WERI-Rb-1 (cell line): Measurements from ENCODE around the gene DHCR7.

Experiments
- DNase-seq: peaks from one replicate; pipeline ENCODE4 v3.0.0-alpha.2; 2020
- H3K27ac ChIP-seq: fragments of 250-450 bp; sonication (Bioruptor Pico); 2 replicates; pipeline ENCODE4 v1.5.1; 2020; ENCODE audit warnings: mild to moderate bottlenecking, moderate library complexity
- H3K27me3 ChIP-seq: fragments of 250-450 bp; sonication (Bioruptor Pico); 2 replicates; pipeline ENCODE4 v1.5.1; 2021; ENCODE audit warnings: mild to moderate bottlenecking, low read depth, moderate library complexity; ENCODE audit not compliant: insufficient read depth, severe bottlenecking
- H3K36me3 ChIP-seq: fragments of 250-450 bp; sonication (Bioruptor Pico); 2 replicates; pipeline ENCODE4 v1.5.1; 2020; ENCODE audit warnings: mild to moderate bottlenecking, moderate library complexity
- H3K4me3 ChIP-seq: 2 replicates; pipeline ENCODE4 v1.5.1; 2011; ENCODE audit warnings: low read depth, mild to moderate bottlenecking, control low read depth, low read length
- H3K9me3 ChIP-seq: fragments of 250-450 bp; sonication (Bioruptor Pico); 2 replicates; pipeline ENCODE4 v1.5.1; 2021; ENCODE audit warnings: mild to moderate bottlenecking, moderate library complexity; ENCODE audit not compliant: severe bottlenecking
- TF ChIP-seq, protein P1 (sequence below): IDR thresholded peaks from 2 replicates; pipeline ENCODE4 v1.5.1; 2011; ENCODE audit warnings: low read depth, mild to moderate bottlenecking, control low read depth, inconsistent platforms, low read length

DHCR7 gene

DNA sequence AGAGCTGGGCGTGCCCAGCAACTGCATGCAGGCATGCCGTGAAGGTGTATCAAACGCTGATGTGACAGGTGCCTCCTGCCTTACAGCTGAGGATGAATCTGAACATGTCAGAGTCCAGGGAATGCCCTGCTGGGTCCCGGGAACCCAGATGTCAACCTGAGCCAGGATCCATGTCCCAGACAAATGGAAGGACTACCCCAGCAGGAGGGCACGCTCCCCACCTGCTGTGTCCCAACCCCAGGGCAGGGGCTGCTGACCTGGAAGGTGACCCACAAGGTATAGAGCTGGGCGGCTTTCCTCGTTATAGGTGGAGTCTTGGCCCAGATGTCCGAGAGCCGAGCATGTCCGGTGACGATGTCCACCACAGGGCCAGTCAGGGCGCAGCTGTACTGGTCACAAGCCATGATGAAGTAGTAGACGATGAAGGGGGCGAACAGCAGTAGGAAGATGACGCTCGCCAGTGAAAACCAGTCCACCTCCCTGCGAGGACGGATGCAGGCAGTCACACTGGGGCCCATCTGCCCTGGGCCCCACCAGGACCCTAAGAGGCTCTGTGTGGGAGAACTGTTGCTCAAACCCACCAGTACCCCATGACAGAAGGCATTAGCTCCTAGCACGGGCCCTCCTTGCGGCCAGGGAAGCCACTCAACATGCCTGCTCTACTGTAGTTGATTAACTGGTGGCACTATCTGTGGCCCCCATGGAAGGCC lies 4.3 kb downstream of the DHCR7 start:
- no peak for DNase-seq
- Histone ChIP-seq H3K4me3 (no peak overlapping the region), H3K27me3 (no peaks in the 10 kb centered on the region), H3K27ac (no peak overlapping the region), H3K9me3 (no peaks in the 10 kb centered on the region), H3K36me3 (peaks cover 84% of the 10 kb centered on the region)
- TF ChIP-seq, protein P1, sequence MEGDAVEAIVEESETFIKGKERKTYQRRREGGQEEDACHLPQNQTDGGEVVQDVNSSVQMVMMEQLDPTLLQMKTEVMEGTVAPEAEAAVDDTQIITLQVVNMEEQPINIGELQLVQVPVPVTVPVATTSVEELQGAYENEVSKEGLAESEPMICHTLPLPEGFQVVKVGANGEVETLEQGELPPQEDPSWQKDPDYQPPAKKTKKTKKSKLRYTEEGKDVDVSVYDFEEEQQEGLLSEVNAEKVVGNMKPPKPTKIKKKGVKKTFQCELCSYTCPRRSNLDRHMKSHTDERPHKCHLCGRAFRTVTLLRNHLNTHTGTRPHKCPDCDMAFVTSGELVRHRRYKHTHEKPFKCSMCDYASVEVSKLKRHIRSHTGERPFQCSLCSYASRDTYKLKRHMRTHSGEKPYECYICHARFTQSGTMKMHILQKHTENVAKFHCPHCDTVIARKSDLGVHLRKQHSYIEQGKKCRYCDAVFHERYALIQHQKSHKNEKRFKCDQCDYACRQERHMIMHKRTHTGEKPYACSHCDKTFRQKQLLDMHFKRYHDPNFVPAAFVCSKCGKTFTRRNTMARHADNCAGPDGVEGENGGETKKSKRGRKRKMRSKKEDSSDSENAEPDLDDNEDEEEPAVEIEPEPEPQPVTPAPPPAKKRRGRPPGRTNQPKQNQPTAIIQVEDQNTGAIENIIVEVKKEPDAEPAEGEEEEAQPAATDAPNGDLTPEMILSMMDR, result no peak

DNA sequence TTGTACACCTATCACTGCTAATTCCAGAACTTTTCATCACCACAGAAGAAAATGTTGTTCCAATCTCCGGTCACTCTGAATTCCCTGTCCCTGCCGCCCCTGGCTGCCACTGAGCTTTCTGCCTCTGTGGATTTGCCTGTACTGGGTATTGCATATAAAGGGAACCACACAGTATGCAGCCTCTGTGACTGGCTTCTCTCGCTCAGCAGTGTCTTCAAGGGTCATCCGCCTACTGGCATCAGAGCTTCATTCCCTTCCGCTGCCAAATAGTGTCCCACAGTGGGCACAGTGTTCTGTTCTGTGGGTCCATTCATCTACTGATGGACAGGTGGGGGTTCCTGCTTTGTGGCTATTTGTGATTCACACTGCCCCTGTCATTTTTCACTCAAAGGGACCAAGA lies 5.3 kb downstream of the DHCR7 start:
- Histone ChIP-seq H3K36me3 (peaks cover 91% of the 10 kb centered on the region), H3K9me3 (no peaks in the 10 kb centered on the region), H3K27ac (no peak overlapping the region), H3K4me3 (no peak overlapping the region), H3K27me3 (no peaks in the 10 kb centered on the region)
- no peak for DNase-seq
- TF ChIP-seq, protein P1, result no peak

DNA sequence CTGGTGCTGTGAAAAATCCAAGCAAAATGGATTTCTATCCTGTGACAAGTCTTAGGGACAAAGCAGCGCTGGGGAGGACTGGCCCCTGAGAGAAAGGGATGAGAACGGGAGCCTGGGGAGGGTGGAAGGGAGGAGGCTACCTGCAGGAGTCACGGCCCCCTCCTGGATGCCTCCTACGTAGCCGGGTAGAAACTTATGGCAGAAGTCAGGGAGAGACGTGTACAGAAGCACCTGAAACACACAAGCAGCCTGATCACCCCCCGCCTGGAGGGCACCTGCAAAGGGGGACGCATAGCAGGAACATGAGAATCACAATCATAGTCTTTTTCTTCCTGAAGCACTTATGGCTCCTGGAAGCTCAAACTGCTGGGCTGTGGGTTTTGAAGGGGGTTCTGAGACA lies 6.1 kb downstream of the DHCR7 start:
- no peak for DNase-seq
- Histone ChIP-seq H3K27me3 (no peaks in the 10 kb centered on the region), H3K4me3 (no peak overlapping the region), H3K9me3 (no peaks in the 10 kb centered on the region), H3K36me3 (peaks cover 94% of the 10 kb centered on the region), H3K27ac (no peak overlapping the region)
- TF ChIP-seq, protein P1, result no peak

GRCh38 chr11:71441251-71441650 lies 6.9 kb downstream of the DHCR7 start:
- Histone ChIP-seq H3K36me3 (peaks cover 92% of the 10 kb centered on the region), H3K27me3 (no peaks in the 10 kb centered on the region)

DNA sequence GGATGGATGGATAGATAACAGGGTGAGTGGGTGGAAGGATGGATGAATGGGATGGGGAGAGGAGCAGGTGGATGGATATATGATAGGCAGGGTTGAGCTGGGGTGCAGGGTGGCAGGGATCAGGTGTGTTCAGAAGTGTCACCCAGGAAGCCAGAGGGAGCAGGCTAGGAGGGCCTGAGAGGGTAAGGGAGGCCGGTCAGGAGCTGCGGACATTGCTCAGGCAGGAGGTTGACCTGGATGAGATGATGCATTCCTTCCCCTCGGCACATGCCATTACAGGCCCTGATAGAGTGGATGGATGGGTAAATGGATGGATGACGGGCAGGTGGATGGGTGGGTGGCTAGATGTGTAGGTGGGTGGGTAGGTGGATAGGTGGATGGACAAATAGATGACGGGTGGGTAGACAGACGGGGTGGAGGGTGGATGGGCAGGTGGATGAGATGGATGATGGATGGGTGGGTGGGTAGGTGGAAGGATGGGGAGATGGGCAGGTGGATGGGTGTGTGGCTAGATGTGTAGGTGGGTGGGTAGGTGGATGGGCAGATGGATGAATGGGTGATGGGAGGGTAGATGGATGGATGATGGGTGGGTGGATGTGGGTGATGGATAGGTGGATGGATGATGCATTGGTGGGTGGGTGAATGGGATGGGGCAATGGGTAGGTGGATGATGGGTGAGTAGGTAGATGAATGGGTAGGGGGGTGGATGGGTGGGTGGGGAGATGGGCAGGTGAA lies 8.0 kb downstream of the DHCR7 start:
- H3K27me3 ChIP-seq, result no peaks in the 10 kb centered on the region
- DNase-seq, result no peak
- H3K36me3 ChIP-seq, result peaks cover 93% of the 10 kb centered on the region
- no peaks in the 10 kb centered on the region for H3K9me3 ChIP-seq
- H3K27ac ChIP-seq, result no peak overlapping the region
- no peak overlapping the region for H3K4me3 ChIP-seq
- TF ChIP-seq, protein P1, result no peak

More at GRCh38 chr11:71441251-71441650, 6.9 kb downstream of the DHCR7 start:
- TF ChIP-seq, protein P1, result no peak
- Histone ChIP-seq H3K4me3 (no peak overlapping the region), H3K27ac (no peak overlapping the region), H3K9me3 (no peaks in the 10 kb centered on the region)
- no peak for DNase-seq

GRCh38 chr11:71438650-71439049 lies 9.5 kb downstream of the DHCR7 start:
- DNase-seq, result no peak
- Histone ChIP-seq H3K9me3 (no peaks in the 10 kb centered on the region), H3K27ac (no peak overlapping the region), H3K4me3 (no peak overlapping the region), H3K36me3 (peaks cover 83% of the 10 kb centered on the region), H3K27me3 (no peaks in the 10 kb centered on the region)
- TF ChIP-seq, protein P1, result no peak
